ENCODE results near the gene SCYL3.

DNA sequence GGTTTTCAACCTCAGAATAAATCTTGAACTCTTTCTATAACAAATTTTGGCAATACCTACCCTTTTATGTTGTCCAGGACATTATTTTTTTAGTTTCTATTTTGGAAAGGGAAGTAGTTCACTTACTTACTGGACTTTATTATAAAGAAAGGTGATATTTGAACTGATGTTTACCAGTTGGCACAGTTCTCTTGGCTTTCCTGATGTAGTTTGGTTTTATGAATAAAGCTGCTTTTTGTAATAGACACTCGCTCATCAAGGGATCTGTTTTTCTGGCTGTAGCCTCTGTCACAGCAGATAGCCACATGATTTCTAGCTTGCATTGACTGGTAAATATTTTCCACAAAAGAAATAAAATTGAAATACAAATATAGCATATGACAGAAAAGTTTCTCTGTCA lies 58.0 kb downstream of the SCYL3 start:
- TF ChIP-seq, protein P1, sequence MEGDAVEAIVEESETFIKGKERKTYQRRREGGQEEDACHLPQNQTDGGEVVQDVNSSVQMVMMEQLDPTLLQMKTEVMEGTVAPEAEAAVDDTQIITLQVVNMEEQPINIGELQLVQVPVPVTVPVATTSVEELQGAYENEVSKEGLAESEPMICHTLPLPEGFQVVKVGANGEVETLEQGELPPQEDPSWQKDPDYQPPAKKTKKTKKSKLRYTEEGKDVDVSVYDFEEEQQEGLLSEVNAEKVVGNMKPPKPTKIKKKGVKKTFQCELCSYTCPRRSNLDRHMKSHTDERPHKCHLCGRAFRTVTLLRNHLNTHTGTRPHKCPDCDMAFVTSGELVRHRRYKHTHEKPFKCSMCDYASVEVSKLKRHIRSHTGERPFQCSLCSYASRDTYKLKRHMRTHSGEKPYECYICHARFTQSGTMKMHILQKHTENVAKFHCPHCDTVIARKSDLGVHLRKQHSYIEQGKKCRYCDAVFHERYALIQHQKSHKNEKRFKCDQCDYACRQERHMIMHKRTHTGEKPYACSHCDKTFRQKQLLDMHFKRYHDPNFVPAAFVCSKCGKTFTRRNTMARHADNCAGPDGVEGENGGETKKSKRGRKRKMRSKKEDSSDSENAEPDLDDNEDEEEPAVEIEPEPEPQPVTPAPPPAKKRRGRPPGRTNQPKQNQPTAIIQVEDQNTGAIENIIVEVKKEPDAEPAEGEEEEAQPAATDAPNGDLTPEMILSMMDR (conservative IDR thresholded peaks at IDR 0.05 in 1 of 2, IDR thresholded peaks at IDR 0.05 in 1 of 2; ENCODE audit: low read depth in 1 of 2, low read length in 2 of 2), result no peak
- TF ChIP-seq EZH2 (IDR thresholded peaks at IDR 0.05; ENCODE audit: low read length, missing control alignments), result no peak
